Retina (tissue), 1 donor: ENCODE measurements around the gene ARID5B.

Experiments
- DNase-seq: peaks from one replicate; pipeline ENCODE4 v3.0.0-alpha.2; 2016

Gene ARID5B

DNA sequence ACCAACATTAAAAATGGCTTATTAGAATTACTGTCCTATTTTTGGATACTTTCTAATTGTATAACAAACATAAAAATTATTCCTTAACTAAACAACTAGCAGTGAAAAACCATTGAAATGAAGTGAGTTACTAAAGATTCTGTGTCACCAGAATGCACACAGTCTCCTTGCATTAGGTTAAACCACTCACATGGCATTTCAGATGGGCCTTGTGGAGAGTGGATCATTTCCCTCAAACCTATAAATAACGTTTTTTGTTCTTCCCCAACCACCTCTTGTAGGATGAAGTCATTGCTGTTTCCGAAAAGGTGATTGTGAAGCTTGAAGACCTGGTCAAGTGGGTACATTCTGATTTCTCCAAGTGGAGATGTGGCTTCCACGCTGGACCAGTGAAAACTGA is 38.4 kb downstream of the ARID5B start:
- DNase-seq: no peak

DNA sequence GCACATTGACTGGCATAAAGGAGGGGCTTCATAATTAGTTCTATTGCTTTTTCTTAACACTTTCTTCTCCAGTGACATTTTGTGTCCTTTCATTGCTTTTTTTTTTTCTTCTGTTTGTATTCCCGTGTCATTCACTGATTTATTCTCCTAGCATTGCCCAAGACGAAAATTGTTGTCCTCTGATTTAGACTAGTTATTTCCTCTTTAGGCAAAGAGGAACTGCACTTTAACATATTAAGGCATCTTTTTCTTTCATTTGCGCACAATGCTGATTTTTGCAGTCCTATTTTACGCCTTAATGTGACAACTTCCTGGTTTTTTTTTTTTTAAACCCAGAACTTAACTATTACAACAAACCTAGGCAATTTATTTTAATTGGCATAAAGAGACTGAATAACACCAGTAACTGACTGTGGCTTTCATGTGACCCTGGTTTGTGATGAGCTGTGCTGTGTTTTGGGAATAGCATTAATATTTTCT is 39.7 kb downstream of the ARID5B start:
- no peak for DNase-seq

DNA sequence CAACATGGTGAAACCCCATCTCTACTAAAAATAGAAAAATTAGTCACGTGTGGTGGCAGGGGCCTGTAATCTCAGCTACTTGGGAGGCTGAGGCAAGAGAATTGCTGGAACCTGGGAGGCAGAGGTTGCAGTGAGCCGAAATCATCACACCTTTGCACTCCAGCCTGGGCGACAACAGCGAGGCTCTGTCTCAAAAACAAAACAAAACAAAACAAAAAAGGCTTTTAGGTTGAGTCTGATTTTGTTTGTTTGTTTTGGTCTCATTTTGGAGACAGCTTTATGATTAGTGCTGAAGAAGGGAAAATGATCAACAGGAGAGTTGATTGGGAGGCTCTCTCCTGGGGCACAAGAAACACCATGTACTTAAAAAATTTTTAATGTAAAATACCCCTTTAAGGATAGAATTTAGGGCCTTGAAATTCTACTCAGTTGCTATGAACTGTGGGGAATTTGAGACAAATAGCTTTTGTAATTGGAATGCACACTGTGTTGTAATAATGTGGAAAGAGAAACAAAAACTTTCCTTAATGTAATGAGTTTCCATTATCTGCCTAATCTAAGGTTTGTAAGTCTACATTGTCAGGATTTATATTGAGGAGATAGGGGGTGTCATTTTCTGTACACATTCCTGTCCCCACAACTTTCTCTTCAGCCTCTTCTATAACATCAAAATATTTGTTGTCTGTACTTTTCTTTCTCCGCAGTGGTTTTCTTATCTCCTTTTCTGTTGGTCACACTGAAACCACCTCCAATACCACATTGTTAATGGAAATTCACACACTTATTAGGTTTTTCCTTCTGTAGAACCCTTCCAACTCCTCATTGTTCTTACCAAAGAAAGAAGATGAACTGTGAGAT is 41.3 kb downstream of the ARID5B start:
- no peak for DNase-seq

DNA sequence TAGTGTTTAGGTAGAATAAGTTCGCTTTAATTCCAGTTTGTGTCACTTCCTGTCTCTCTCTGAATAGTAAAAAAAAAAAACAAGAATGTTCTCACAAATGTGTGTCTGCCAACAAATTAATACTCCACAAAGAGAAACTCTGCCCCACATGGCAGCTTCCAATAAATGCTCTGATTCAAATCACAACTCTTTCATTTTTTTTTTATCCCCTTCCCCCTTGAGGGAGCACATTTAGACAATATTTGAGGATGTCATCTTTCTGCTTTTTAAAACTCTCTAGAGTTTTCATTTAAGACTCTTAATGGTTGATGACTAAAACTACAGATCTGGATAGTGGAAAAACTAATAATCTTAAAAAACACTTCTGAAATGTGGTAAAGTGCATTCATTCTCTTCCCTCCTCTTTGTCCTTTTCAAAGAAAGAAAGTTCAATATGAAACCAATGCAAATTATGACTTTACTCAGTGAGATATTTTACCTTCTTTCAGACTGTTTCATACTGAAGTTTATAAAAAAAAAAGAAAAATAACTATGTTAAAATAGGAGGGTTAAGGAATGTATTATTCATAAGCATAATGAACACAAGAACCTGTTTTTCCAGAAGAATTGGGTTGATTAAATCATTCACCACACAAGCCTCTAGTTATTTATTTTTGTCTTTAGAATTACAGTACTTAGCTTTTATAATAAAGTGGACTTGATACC is 42.3 kb downstream of the ARID5B start:
- DNase-seq: no peak

DNA sequence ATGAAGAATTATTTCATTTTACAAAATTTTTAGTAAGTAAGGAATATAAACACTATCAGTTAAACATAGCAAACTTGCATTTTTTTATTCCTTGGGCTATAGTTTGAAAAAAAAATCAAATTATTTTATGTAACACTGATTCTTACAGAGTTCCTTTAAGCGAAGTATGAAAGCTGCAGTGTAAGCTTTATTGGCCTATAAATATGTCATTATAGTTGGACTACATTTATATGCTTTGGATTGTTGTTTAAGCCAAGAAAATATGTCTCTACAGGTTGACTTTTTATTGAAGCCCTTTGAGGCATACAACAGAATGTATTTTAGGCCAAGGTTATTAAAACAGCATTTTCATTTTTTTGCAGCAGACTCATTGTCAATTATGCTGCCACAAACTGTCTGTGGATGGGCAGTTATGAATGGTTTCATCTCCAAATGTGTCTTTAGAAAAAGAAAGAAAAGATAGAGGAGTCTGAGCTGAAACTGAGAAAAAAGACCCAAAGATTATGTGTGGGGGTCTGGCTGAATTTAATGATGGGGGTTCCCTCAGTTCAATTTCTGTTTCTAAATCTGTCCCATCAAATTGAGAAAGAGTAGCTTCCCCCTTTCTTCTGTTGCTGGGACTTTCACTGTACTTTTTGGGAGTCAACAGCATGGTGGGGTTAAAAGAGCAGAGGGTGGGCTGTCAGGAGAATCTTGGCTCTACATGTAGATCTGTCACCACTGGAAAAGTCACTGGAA is 43.1 kb downstream of the ARID5B start:
- no peak for DNase-seq

DNA sequence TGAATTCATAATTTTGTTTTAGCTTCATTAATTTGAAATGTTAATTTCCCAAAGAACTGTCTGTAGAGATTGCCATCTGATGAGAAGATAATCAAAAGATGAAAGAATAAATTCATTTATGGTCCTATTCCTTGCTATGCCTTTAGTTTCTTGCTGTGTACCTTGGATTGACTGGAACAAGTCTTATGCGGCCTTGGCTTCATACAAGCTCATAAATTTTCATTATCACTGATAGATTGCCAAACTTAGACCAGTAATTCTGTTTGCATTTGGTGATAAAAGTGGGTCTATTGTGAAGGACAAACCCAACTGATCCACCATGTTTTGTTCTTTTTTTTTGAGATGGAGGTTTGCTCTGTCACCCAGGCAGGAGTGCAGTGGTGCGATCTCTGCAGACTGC is 48.2 kb downstream of the ARID5B start:
- no peak for DNase-seq

DNA sequence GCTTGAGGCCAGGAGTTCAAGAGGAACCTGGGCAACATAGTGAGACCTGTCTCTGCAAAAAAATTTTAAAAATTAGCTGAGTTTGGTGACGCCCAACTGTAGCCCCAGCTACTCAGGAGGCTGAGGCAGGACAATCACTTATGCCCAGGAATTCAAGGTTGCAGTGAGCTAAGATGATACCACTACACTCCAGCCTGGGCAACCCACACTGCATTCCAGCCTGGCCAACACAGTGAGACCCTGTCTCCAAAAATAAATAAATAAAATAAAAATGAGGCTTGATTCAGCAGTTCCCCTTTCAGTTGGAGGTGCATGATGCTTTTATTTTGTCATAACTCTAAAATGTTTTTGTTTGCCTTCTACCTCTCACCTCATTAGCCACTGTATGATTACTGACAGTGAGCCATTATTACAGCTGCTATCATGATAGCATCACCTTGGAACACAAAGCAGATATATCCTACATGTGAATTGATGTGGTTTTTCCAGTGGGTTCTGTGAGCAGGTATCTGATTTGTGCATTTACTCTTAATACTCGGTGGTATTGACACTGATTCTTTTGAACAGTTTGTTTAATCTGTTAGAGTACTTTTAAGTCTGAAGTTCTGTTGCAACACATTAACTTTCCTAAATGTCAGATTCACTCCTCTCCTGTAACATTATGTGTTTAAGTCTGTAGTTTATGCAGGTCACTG is 49.1 kb downstream of the ARID5B start:
- DNase-seq: no peak

DNA sequence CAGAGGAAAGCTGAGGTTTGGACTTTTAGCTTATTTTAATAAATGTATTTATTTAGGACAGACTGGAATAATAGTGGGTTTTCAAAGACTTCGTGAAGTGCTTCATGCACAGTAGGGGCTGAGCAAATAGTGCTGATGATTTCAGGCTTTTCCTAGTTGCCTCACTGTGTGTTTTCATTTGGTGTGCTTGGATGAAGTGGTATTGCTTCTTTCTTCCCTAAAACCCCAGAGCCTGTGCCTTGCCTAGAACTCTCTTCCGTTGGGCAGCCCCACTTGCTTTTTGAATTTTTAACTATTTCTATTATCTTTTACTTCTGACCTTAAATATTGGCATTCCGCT is 49.6 kb downstream of the ARID5B start:
- DNase-seq: no peak

DNA sequence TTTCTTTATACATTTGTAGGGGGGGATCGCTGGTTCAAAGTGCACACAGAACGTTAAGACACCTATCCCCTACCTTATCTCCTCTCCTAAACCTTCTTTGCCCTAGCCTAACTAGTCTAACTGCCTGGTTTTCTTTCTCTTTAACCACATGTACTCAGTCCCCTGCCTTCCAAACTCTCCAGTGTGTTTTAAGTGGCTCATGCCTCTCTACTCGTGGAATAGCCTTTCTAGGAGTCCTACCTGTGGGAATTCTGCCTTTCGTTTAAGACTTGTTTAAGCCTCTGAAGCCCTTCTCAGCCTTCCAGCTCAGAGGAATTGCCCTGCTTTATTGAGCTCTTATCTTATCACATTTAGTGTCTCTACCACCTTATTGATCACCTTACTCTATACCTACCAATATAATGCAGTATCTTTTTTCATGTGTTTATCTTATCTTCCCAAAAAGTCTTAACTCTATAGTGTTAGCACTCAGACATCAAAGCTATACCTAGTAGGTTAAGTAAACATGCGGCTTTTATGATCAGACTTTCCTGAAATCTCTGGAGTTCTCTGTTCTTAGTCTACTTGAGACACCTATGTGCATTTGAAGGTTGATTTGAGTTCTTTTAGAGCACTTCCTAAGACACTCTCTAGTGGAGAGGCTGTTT is 50.7 kb downstream of the ARID5B start:
- no peak for DNase-seq

DNA sequence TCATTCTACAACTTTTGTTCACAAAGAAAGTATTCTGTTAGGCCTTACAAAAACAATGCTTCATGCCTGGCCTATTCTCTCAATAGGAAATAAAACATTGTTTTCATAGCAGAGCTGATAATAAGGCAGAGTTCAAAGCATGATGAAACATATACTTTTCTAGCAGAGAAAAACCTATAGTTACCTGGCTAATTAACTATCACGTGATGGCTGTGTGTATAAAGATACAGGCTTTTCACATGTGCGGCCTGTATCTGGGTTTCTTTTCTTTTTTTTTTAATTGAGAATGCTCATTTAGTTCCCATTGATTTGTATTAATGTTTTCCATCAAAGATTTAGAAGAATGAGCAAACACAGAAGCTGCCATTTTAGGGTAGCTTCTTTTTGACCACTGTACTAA is 51.7 kb downstream of the ARID5B start:
- DNase-seq: no peak

DNA sequence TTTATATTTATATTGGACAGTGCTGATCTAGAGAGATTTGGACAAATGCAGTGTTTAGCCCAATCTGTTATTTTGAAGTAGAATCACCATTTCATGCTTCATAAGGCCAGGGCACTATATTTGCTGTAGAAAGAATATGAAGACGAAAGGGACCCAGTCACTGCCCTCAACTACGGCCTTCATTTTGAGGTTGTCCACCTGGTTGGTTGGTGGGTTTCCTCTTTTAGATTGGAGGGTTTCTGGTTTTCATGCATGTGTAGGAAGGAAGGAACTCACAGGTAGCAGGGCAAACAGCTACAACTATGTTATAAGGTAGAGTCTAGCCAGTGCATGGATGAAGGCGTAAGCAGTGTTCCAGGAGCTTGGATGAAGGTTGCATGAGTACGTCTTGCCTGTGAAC is 56.3 kb downstream of the ARID5B start:
- DNase-seq: no peak

DNA sequence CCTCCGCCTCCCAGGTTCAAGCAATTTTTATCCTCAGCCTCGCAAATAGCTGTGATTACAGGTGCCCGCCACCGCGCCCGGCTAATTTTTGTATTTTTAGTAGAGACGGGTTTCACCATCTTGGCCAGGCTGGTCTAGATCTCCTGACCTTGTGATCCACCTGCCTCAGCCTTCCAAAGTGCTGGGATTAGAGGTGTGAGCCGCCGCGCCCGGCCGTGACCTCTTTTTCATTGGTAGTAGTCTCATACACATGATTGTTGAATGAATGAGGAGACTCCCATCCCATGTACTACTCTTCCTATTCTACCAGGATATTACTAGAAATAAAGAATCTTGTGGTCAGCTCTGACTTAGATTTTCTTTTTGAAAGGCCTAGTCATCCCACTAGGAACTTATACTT is 56.8 kb downstream of the ARID5B start:
- no peak for DNase-seq

DNA sequence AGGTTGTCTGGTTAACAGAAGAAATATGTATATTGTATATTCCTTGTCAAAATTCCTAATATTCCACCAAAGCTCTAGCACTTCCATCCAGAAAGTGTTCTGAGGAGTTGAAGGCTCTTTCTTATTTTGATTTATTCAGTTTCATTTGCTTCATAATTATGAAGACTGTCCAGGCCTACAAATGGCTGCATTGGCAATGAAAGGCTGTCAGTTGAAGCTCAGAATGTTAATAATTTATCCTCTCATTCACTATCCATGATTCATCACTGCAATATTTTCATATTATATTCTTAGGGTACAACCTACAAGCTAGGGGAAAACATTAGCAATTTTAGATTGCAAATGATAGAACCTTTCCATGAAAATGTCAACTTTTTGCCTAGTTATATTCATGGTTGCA is 57.3 kb downstream of the ARID5B start:
- no peak for DNase-seq

DNA sequence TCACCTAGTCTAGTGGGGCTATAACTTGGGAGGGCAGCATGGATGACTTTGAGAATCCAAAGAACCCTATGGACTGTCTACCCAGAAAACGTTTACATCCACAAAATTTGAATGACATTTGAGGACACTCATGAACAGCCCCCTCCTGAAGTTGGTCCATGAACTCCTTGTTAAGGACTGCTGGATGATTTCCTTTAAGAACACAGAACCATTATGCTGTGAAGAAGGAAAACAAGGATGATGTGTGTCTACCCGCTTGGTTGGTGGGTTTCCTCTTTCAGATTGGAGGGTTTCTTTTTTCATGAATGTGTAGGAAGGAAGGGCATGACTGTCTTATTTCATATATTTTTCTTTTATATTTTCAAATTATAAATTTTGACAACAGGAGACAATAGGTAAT is 58.3 kb downstream of the ARID5B start:
- DNase-seq: no peak

DNA sequence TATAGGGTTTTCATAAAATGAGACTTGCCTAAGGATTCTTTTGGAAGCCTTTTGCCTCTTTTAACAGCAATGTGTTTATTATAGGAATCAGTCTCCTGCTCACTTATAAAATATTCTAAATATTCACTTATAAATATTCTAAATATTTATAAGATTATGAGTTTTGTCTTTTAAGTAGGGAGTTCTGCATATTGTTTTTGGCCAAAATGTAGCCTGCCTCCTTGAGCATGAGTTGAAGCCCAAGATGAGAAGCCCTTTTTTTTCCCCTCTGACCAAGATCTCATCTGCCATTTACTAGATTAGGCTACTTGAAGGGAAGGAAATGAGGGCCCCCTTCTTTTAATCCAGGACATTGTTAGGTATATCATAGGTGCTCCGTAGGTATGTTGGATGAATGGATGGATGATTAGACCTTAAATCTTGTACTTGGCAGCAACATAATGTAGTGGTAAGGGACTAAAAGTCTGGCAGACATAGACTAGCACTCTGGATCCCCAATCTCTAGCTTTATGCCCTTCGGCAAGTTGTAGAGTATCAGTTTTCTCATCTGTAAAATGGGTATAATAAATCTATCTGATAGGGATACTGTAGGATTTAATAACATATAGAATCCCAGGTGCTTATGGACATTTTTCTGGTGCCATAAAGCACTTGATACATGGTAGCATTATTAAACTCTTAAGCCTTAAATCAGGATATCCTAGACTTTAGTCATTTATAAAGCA is 59.1 kb downstream of the ARID5B start:
- DNase-seq: no peak

DNA sequence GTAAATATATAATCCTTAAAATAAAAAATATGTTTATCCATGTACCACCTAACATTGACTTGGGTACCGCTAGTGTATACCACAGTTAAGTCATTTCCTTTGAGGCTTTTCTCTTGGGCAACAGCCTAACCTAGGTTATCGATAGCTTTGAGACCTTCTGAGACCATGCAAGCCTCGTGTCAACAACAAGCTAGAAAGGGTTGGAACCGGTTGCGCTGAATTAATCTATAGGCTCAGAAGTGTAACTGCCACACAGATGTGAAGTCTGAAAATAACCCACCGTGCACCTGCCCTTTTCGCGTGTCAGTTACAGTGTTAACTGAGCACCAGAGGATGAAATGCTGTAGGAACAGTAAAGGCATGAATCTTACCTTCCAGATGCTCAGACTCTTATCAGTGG is 59.8 kb downstream of the ARID5B start:
- DNase-seq: no peak

DNA sequence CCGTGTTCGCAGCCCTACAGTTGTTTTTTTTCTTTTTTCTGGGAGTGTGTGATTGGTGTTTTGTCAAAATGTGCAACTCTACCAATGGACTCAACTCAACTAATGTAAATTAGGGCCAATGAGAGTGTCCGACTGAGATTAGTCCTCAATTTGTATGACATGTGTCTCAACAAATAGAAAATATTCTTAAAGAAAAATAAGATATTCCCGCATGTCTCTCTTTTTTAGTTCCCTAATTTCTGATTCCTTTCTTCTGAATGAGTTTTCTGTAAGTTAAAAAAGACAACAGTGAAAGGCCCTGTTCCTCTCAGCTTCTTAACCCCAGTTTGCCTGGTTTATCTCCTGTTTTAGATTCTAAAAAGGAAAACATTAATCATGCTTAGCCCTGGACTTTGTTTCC is 61.5 kb downstream of the ARID5B start:
- no peak for DNase-seq

DNA sequence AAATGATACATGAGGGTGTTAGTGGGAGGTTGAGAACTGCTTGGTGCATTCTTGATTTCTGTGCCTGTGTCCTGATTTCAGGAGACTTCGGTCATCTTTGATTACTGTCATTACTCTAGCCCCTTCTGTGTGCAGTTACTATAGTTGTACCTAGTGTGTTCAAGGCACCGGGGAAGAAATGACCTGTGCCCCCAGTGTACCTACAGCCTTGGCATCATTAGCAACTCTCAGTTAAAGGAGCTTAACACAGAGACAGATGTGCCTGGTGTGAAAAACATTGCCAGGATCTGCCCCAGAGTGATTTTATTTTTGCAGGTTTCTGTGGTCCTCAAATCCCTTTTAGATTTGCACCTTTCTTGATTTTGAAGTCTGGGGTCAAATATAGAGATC is 62.2 kb downstream of the ARID5B start:
- no peak for DNase-seq

DNA sequence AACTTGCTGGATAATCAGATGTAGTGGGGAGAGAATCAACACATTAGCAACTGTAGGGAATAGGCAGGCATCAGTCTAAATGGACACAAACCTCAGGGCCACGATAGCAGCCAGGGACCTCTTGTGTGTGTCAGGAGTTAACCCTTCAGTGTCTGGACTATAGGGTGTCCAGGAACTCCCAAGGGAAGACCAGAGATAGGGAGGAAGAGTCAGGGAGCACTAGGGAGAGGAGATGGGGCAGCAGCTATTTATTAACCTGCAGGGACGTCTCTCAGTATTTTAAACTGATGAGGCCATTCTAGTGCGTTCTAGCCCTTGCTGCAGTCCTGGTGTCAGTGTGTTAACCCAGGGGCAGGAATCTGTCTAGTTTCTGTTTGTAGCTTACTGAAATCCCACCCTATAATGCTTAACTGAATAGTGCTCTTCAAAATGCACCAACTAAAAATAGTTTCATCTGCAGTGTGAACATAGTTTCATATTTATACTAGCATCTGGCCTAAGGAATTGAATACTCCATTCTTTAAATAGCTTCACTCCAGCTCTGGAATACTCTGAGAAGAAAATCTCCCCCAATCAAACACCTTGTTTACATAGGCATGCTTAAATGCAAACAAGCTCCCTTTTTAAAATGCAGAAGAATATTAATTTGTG is 62.7 kb downstream of the ARID5B start:
- no peak for DNase-seq

DNA sequence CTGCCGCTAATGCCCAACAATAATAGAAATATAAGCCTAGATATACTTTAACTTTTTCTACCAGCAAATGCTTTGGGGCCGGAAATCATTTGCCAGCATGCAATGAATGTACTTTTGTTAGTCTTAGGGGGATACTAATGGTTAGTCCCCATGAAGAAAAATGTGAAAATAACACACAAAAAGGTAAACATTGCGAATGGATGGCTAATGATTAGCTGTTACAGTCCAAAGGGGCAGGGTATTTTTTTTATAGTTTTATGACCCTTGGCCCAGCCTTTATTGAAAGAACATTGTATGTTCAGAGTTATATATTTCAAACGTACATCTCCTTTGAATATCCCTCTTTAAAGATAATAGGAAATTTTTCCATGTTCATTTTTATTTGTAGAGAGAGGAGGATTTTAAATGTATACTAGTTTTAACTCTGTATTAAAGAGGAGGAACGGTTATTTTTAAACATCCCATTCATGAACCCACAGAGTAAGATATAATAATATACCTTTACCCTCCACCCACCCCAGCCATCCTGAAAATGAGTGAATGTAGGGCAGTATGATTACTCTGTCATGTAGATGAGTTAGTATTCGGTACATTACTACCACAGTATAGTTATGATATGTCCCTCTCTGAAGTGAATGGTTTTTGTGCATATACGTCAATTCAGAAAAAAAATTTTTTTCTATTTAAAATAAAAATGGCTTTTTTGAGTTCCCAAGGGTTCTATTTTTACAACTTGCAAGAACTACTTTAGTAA is 63.6 kb downstream of the ARID5B start:
- no peak for DNase-seq
